Activated CD8-positive, alpha-beta memory T cell treated with anti-CD3 and anti-CD28 coated beads for 4 hours (primary cell): ENCODE measurements around the gene PPM1F.
"Not testable (repeated sequence)": the region's sequence is repeated elsewhere in the genome, so short reads cannot be mapped to it uniquely, and the experiment has no call there.

Experiments used
- DNase-seq, 2 donors: peaks; one replicate each; pipeline ENCODE4 v3.0.0-alpha.2; 2020; ENCODE audit warnings: low read depth in 2 of 2

Gene PPM1F

GRCh38 chr22:21920341-21921183 lies 32.1 kb downstream of the PPM1F start:
- no peak for DNase-seq

GRCh38 chr22:21919526-21920307 lies 32.9 kb downstream of the PPM1F start:
- no peak for DNase-seq

GRCh38 chr22:21918466-21919185 lies 34.0 kb downstream of the PPM1F start:
- no peak for DNase-seq

GRCh38 chr22:21917959-21918261 lies 34.7 kb downstream of the PPM1F start:
- no peak for DNase-seq

- DNase-seq, result no peak
Observed at GRCh38 chr22:21917181-21917958, 35.3 kb downstream of the PPM1F start.

- no peak for DNase-seq
Observed at GRCh38 chr22:21916309-21916918, 36.2 kb downstream of the PPM1F start.

- DNase-seq, result no peak
Observed at GRCh38 chr22:21915624-21916308, 36.9 kb downstream of the PPM1F start.

GRCh38 chr22:21914033-21914642 lies 38.5 kb downstream of the PPM1F start:
- not testable (repeated sequence) for DNase-seq

GRCh38 chr22:21910367-21910766 lies 42.3 kb downstream of the PPM1F start:
- DNase-seq, result not testable (repeated sequence)

GRCh38 chr22:21909871-21910270 lies 42.8 kb downstream of the PPM1F start:
- DNase-seq, result no peak

- no peak for DNase-seq
Observed at GRCh38 chr22:21907638-21908522, 44.8 kb downstream of the PPM1F start.

- DNase-seq, result not testable (repeated sequence)
Observed at GRCh38 chr22:21905234-21905633, 47.4 kb downstream of the PPM1F start.

GRCh38 chr22:21904250-21904789 lies 48.3 kb downstream of the PPM1F start:
- no peak for DNase-seq

- DNase-seq, result no peak
Observed at GRCh38 chr22:21903283-21903682, 49.4 kb downstream of the PPM1F start.

GRCh38 chr22:21902296-21903087 lies 50.2 kb downstream of the PPM1F start:
- DNase-seq, result no peak

- no peak for DNase-seq
Observed at GRCh38 chr22:21898354-21898896, 54.2 kb downstream of the PPM1F start.

GRCh38 chr22:21896951-21897513 lies 55.6 kb downstream of the PPM1F start:
- no peak for DNase-seq
